ENCODE measurements around the gene LYL1.

LYL1 gene

DNA sequence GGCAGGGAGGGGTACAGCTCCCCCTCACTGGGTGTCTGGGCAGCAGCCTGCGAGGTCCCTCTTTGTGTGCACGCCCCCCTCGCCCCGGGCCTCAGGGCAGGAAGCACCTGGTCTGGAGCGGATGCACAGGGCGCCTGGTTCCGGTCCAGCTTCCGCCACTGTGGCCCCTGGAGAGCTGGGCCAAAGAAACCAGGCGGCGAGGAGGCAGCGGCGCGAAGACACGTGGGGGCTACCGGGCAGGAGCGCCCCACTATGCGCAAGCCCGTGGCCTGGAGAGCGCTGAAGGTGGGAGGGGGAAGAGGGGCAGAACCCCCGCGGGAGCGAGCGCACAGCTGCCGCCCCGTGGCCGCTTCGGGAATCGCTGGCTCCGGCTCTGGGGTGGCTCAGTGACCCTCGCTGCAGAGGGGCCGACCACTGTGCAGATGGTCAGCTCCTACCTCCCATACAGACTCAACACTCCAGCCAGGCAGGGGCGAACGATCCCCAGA lies 1.7 kb upstream of the LYL1 start:
- DNase-seq = peak; percentile 53 to 71

DNA sequence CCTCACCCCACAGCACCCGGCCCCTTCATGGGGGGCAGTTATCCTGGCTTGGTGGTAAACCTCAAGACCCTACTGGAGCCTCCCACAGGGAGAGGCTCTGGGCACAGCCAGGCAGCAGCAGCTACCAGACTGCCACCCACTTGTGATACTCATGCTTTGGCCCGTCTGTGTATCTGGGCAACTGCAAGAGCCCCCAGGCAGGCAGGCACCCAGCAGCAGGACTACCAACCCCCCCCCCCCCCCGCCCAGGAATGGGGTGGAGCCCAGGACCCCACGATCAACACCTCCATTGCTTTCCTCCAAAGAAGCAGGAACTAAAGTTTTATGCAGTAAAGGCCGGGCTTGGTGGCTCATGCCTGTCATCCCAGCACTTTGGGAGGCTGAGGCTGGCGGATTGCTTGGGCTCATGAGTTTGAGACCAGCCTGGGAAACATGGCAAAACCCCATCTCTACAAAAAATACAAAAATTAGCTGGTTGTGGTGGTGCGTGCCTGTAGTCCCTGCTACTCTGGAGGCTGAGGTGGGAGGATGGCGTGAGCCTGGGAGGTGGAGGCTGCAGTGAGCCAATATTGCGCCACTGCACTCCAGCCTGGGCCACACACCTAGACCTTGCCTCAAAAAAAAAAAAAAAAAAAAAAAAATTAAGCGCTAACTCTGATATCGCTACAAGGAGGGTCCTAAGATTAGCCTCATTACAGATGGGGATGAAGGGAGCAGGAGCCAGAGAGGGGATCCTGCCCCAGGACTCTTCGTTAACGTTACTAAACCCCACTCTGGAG lies 1.1 kb upstream of the LYL1 start:
- DNase-seq = no peak

DNA sequence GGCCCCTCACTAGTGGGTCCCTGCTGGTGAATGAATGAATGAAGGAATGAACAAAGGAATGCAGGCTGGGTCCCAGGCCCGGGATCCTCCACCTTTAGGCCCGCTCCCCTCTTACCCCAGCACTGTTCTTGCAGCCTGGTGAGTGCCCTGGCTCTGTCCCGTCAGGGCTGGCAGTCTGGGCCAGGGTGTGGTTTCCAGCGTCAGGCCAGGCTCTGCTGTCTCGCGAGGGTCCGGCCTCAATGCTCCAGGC lies 317 bp downstream of the LYL1 start:
- no peak for DNase-seq

DNA sequence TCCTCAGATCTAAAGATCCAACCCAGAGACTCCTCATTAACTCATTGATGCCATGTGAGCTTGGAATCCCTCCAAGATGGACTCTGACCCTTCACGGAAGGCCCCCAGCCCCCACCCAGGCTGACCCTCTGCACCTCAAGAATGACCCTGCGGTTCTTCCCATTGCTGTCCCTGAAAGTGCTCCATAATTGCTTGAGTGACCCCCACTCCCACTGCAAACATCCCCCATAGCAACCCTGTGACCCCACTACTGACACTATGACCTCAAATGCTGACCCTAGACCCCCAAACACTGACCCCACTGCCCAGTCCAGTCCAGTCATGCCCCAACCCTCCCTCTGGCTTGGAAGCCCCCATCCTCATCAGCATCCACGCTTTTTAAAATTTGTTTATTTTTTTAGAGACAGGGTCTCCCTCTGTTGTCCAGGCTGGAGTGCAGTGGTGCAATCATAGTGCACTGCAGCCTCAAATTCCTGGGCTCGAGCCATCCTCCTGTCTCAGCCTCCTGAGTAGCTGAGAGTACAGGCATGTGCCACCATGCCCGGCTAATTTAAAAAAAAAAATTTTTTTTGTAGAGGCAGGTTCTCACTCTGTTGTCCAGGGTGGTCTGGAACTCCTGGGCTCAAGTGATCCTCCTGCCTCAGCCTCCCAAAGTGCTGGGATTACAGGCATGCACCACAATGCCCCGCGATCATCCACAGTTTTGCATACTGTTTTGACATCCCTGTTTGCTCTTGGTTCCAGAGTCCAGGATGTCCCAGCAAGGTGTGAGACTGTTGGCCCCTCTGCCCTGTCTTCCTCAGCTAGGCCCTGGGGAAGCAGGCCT lies 855 bp downstream of the LYL1 start:
- no peak for DNase-seq

DNA sequence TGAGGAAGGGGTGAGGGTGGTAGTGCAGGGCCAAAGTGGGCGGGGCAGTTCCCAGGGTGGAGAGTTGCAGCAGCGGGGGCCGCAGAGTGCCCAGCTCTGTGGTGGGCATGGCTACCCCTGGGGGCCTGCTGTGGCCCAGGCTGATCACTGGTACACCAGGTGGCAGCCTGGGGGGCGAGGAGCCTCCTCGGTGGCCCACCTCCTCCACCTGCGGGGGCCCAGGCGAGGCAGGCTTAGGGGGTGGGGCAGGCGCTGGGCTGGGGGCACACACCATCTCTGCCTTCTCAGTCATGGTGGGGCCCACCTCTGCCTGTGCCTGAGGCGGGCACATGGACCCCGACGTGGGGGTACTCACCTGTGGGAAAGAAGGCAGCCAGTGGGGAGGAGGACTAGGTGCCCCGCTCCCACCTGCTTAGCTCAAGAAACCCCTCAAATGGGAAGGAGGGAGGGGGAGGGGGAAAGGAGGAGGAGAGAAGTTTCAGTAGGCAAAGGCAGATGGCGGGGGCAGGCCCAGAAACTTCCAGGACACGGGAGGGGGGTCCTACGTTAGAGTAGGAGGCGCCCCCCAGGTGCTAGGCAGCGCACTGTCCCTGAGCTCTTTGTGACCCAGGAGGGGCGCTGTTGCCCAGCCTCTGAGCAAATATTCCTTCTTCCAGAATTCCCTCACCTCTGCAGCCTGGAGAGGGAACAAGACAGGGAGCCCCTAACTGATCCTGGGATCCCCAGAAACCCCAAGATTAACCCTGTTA lies 1.6 kb downstream of the LYL1 start:
- DNase-seq = no peak

DNA sequence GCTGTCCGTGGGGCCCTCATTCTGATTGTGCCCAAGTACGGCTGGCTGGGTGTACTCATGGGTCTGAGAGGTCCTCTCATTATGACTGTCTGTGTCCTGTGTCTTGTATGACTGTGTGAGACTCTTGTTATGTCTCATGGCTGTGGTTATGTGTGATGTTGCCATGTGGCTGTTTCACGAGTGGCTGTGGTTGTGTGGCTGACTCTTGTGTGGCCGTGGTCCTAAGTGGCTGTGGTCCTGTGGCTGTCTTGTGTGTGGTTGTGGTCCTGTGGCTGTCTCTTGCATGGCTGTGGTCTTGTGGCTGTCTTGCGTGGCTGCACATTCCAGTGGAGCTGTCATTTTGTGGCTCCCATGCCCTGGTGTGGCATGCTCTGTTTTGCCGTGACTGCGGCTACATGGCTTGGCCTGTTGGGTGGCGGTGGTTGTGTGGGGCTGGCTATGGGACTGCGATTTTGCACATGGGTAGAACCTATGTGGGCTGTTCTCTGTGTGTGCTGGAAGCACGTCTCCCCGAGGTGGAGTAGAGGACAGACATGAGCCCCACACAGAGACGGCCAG lies 2.5 kb downstream of the LYL1 start:
- DNase-seq = peak; percentile 38 to 53

DNA sequence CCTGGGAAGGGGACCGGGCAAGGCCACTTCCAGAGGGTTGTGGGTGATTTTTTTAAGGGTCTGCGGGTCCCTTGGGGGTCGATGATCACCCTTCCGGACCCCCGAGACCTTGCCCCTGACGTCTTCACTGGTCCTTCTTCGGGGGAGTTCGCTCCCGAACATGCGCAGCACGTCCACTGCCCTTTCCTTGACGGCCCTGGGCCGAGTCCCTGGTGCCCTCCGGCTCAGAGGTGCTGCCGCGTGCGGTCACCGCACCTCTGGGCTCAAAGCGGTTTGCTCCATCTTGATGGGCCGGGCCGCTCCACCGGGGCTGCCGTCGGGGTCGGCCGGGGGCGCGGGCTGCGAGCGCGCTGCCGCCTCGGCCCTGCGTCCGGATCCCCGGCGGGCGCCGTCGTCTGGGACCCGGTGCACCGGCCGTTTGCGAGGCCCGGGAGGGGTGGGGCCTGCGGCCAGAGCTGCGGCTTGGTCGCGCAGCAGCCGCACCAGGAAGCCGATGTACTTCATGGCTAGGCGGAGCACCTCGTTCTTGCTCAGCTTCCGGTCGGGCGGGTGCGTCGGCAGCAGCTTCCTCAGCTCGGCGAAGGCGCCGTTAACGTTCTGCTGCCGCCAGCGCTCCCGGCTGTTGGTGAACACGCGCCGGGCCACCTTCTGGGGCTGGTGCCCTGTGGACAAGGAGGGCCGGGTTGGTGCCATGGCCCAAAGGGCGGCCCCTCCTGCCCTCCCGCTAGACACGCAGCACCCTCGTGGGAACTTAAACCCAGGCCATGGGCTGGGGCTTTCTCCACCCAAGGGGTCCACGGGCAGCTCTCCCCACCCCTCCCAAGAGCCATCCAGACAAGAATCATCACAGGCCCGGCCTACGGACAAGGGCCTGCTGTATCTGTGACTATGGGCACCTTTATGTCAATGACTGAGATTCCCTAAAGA lies 3.3 kb downstream of the LYL1 start:
- DNase-seq = peak; percentile 67 to 78

DNA sequence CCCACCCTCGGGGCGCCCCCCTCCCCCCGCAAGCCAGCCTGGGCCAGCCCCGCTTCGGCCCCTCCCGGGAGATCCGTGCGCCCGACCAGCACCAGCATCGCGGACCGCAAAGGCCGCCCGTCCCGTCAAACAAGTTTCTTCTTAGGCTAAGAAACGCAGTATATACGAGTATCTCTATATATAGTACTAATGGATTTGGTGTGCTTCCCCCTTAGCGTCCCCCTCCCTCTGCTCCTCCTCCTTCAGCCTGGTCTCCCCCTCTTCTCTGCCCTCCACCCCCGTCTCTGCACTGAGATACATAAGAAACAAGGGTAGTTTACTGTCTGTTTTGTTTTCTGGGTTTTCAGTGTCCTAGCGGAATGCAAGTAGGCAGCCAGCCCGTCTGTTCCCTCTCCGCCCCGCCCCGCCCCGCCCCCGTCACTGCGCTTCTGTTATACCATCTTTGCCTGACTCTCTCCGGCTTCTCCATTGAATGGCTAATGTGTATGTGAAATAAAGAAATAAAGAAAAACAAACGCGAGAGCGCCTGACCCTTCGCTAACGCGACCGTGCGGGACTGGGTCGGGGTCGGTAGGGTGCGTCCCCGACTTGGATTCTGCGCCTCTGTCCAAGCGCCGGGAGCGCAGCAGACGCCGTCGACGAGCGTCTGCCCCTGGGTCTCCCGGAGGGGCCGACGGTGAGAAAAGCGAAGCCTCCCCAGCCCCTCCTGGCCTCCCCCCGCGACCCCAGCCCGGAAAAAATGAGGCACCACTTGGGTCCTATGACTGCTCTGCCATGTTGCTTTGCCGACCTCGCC lies 4.2 kb downstream of the LYL1 start:
- peak in 1 of 2 experiments; percentile 24 for DNase-seq

DNA sequence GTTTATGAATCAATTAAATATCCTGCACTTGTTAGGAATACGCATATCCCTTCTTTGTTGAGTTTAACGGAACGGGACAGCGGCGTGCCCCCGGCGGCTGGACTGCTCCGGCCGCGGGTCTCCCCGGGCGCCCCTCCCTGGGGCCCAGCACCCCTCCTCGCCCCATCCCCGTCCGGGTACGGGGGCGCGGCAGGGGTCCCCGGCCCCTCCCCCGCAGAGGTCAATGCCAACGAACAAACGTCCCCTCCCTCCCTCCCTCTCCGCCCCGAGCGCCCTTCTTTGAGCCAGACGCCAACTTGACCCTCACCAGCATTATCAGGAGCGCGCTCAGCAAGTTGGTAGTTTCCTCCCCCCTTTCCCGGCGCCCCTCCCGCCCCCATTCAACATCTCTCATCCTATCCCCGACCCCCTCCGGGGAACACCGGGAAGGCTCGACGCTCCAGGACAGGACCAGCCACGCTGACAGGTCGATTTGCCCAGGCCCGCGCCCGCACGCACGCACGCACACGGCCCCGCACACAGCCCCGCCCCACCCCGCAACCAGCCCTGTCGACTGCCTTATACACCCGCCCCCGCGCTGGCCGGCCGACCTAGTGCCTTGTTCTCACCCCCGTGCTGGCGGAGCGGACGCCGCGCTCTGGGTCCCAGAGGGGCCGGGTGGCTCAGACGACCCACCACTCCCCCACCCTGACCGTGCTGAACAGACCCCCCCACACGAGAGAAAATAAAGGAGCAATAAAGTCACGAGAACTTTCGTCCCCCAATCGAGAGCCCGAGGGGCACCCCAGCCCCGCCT lies 5.0 kb downstream of the LYL1 start:
- peak in 1 of 2 experiments; percentile 36 for DNase-seq

DNA sequence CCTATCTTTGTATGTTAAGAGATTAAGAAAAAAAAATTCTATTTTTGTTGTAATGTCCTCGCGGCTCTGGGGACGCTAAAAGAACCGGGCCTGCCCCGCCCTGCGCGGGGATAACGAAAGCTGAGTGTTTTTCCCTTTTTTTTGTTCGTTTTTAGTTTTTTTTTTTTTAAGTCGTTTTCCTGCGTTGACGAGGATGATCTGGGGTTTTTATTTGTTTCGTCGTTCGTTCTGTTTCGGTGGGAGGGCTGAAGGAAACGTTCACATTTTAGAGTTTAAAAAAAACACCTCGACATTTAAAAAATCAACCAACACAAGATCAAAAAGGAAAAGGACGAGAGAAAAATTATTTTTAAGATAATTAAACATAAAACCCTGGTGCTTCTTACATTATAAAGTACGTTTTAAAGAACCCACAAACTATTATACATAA lies 5.6 kb downstream of the LYL1 start:
- no peak for DNase-seq

DNA sequence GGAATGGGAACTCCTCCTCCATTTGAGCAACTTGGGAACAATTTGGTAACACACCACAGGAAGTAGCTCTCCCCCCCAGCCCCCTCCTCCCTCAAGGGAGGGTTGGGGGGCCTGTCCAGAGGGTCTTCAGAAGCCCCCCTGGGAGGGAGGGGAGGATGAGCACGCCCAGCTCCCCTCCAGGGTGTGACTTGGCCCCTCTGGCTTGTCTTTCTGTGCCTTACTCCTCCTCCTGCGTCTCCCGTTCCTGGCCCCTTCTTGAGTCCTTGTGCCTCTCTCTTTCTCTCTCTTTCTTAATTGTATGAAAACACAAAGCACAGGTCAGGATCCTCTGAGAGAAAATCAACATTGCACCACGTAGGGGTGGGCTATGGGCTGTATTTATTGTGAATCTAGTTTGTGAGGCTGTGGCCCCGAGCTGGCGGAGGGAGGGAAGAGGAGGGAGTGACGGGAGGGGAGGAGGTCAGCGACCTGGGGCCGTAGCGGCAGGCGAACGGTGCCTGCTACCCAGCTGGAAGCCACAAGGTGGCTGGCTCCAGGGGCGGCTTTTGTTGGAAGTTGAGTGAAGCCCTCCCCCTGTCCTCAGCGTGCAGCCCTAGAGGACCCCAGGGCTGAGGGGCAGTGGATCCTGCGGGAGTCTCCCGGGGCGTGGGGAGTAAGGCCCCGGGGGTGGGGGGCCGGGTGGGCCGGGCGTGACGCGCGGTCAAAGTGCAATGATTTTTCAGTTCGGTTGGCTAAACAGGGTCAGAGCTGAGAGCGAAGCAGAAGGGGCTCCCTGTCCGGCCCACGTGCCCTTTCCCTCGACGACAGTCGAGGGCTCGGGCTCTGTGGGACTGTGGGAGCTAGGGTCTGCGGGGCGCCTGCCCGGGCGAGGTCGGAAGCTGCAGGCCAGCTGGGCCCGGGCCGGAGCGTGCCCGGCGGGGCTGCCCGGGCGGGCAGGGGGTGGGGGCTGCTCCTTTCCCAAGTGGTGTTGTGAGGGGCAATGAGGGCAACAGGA lies 6.4 kb downstream of the LYL1 start:
- no peak for DNase-seq

DNA sequence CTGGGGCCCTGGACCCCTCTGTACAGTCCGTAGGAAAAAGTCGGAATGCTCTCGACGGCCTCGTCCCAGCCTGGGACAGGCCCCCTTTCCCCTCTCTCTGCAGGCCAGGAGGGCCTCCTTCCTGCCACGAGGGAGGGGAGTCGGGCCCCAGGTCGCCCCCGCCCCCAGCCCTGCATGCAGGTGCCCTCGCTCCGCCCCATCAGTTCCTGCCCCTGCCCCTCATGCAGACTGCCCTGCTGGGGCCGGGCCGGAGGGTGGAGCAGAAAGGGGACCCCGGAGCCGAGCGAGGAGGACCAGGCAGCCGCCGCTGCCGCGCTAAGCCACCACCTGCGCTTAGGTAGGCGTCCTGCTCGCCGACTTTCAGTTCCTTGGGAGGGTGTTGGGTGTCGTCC lies 7.3 kb downstream of the LYL1 start:
- no peak for DNase-seq

DNA sequence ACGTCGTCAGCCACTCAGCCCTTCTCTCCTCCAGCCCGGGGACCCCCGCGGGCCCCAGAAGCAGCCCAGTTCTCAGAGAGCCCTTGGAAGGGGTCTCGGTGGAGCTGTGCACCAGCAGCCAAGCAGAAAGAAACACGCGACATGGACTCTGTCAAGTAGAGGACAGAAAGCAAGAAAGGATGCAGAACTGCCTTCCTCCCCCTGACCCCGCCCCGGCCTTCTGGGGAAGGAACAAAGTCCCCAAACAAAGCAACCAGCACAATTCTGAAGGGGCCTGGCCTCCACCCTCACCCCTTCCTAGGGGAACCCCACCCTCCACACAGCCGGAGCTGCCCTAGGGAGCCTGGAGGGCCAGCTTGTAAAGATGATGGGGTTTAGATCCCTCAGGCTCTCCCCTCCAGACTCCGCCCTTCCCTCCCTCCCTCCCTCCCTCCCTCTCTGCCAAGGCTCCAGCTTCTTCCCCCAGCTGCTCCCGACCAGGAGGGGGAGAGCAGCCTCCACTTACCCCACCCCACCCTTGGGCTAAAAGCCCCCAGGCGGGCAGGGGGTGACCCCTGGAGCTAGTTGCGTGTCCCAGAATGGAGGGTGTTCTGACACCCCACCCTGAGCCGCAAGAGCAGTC lies 7.8 kb downstream of the LYL1 start:
- DNase-seq = no peak

DNA sequence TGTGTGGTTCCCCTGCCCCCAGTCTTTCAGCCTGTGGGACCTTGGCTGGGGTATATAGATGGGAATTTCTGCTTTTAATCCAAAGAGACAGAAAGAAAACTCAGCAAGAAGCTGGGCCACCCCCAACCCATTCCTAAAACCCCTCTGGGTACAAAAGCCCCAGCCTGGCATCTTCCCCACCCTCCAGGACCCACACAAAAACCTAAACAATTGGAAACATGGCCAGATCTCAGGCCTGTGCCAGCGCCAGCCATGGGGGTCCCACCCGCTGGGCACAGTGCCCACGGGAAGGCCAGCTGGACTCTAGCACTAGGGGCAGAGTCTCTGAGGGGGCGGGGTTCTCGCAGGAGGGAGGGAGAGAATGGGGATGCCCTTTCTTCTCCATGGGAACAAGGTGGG lies 8.6 kb downstream of the LYL1 start:
- DNase-seq = no peak

DNA sequence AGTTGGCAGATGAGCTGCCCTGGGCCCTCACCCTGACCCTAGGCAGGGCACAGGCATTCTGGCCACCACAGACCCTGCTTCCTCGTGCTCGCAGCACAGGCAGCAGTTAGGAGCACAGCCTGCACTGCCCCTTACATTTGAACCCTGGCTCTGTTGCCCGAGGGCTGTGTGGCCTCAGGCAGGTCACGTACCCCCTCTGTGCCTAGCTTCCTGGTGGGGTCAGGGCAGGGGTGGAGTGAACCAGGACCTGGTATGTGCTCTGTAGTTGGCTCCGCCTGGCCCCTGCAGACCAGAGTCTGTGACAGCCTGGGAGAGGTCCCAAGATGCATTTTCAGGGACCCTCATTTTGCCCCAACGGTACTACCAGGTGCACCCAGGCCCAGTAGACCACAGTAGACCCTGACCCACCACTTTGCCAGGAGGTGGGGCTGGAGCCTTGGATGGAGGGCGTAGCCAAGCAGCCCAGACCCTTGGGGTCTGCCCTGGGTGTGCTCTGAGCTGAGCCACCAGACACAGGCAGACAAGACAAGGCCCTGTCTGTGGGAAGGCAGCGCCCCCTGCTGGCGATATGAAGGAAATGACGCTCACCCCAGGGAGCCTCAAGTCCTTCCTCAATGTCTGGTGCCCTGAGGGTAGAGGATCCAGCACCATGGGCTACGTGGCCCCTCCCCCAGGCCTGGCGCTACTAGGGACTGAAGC lies 9.1 kb downstream of the LYL1 start:
- DNase-seq = peak; percentile 71 to 72

DNA sequence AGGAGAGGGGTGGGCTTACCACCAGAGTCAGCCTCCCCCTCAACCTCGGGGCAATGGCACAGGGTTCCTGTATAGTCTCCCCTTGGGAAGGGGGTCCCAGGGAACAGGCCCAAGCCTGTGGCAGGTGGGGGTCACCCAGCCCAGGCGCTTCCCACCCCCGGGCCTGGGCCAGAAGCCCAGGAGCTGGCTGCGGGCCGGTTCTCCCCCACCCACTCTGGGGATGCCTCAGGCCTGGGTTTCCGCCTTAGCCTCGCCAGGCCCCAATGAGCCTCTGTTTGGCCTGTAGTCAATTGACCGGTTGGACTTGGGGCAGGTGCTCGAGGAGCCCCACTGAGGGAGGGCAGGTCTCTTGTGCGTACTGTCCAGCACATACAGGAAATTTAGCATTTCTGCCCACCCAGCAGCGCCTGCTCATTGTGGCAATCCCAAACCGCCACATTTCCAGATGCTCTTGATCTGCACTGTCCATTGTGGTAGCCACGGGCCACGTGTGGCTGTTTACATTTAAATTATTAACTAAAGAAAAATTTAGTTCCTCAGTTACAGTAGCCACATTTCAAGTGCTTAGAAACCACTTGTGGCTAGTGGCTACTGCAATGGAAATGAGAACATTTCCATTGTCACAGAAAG lies 9.9 kb downstream of the LYL1 start:
- no peak for DNase-seq

DNA sequence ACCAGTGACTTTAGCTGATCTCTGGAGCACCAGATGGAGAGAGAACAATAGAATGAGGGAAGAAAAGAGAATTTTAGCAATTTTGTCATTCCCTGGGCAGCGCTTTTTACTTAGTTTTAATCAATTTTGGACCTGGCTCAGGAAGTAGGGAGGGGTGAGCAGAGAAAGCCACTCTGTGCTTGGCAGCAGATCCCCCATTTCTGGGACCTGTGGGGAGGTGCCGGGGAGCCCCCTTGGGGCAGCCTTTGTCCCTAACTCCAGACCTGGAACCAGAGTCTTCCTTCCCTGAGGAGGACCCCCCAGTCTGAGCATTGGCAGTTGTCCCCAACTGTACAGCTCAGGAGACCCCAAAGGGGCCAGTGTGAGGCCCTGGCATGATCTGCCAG lies 10.5 kb downstream of the LYL1 start:
- DNase-seq = no peak
